SK-N-SH treated with all-trans-retinoic acid at 6 μM for 48 hours (cell line): ENCODE measurements around the gene COPE.
"Not testable (repeated sequence)": the region's sequence is repeated elsewhere in the genome, so short reads cannot be mapped to it uniquely, and the experiment has no call there.

Experiments used
- ATAC-seq: fragments of 200-7000 bp; cut with Tn5 transposase; 3 replicates; pipeline ENCODE4 v1.9.1; 2020; ENCODE audit warnings: mild to moderate bottlenecking, moderate library complexity
- ARNTL ChIP-seq: fragments of 450-650 bp; formaldehyde crosslinking; IDR thresholded peaks from 2 replicates; pipeline ENCODE4 v1.5.0; 2020; ENCODE audit warnings: low read depth, mild to moderate bottlenecking, moderate library complexity, borderline replicate concordance
- BACH2 ChIP-seq: fragments of 250-450 bp; sonication (Bioruptor Pico); IDR thresholded peaks from 2 replicates; pipeline ENCODE4 v1.9.0; 2021; ENCODE audit warnings: mild to moderate bottlenecking, borderline replicate concordance
- CREB5 ChIP-seq: fragments of 250-450 bp; sonication (Bioruptor Pico); IDR thresholded peaks from 2 replicates; pipeline ENCODE4 v1.5.1; 2020; ENCODE audit warnings: low read depth, mild to moderate bottlenecking, moderate library complexity
- CSDC2 ChIP-seq: fragments of 250-450 bp; sonication (Bioruptor Pico); IDR thresholded peaks from 2 replicates; pipeline ENCODE4 v1.5.0; 2020; ENCODE audit warnings: mild to moderate bottlenecking, moderate library complexity
- CSRNP3 ChIP-seq: fragments of 250-450 bp; sonication (Bioruptor Pico); IDR thresholded peaks from 2 replicates; pipeline ENCODE4 v1.5.1; 2021; ENCODE audit warnings: mild to moderate bottlenecking, moderate library complexity
- ESRRG ChIP-seq: fragments of 250-450 bp; sonication (Bioruptor Pico); IDR thresholded peaks from 2 replicates; pipeline ENCODE4 v1.6.1; 2021; ENCODE audit warnings: mild to moderate bottlenecking
- GLIS3 ChIP-seq: fragments of 250-450 bp; sonication (Bioruptor Pico); IDR thresholded peaks from 2 replicates; pipeline ENCODE4 v1.5.0; 2020; ENCODE audit warnings: mild to moderate bottlenecking, moderate library complexity
- ISL1 ChIP-seq: fragments of 250-450 bp; sonication (Bioruptor Pico); IDR thresholded peaks from 2 replicates; pipeline ENCODE4 v2.1.2; 2022; ENCODE audit warnings: mild to moderate bottlenecking, moderate library complexity
- OSR1 ChIP-seq: fragments of 250-450 bp; sonication (Bioruptor Pico); IDR thresholded peaks from 2 replicates; pipeline ENCODE4 v1.8.0; 2022; ENCODE audit warnings: moderate library complexity, mild to moderate bottlenecking, inconsistent platforms
- PATZ1 ChIP-seq: fragments of 250-450 bp; sonication (Bioruptor Pico); IDR thresholded peaks from 2 replicates; pipeline ENCODE4 v1.8.0; 2020; ENCODE audit warnings: mild to moderate bottlenecking, moderate library complexity, borderline replicate concordance
- POU6F1 ChIP-seq: fragments of 250-450 bp; sonication (Bioruptor Pico); IDR thresholded peaks from 2 replicates; pipeline ENCODE4 v1.8.0; 2021; ENCODE audit warnings: low read depth, mild to moderate bottlenecking, moderate library complexity, borderline replicate concordance
- RARB ChIP-seq: fragments of 250-450 bp; sonication (Bioruptor Pico); IDR thresholded peaks from 2 replicates; pipeline ENCODE4 v1.8.0; 2021; ENCODE audit warnings: mild to moderate bottlenecking, moderate library complexity
- TCF4 ChIP-seq: fragments of 250-450 bp; sonication (Bioruptor Pico); IDR thresholded peaks from 2 replicates; pipeline ENCODE4 v1.8.0; 2021; ENCODE audit warnings: mild to moderate bottlenecking, moderate library complexity, borderline replicate concordance
- TOX ChIP-seq: fragments of 250-450 bp; sonication (Bioruptor Pico); IDR thresholded peaks from 2 replicates; pipeline ENCODE4 v1.8.0; 2021; ENCODE audit warnings: mild to moderate bottlenecking, moderate library complexity, borderline replicate concordance
- ZC3H10 ChIP-seq: fragments of 250-450 bp; sonication (Bioruptor Pico); IDR thresholded peaks from 2 replicates; pipeline ENCODE4 v1.5.1; 2021; ENCODE audit warnings: mild to moderate bottlenecking, moderate library complexity
- ZFP3 ChIP-seq: fragments of 250-450 bp; sonication (Bioruptor Pico); IDR thresholded peaks from 2 replicates; pipeline ENCODE4 v1.5.0; 2020; ENCODE audit warnings: mild to moderate bottlenecking, moderate library complexity
- ZNF565 ChIP-seq: fragments of 450-650 bp; formaldehyde crosslinking; conservative IDR thresholded peaks from 2 replicates; pipeline ENCODE4 v1.5.0; 2020; ENCODE audit warnings: low read depth, mild to moderate bottlenecking, moderate library complexity
- ZNF8 ChIP-seq: fragments of 450-650 bp; formaldehyde crosslinking; IDR thresholded peaks from 2 replicates; pipeline ENCODE4 v1.5.0; 2020; ENCODE audit warnings: mild to moderate bottlenecking, moderate library complexity

The COPE gene

GRCh38 chr19:18919900-18920214, 670 bp upstream of the COPE start:
- no peak for TF ChIP-seq CREB5 (CRISPR knock-in tag)
- no peak for TF ChIP-seq ESRRG (CRISPR knock-in tag)
- TF ChIP-seq ISL1: no peak
- no peak for TF ChIP-seq ARNTL (CRISPR knock-in tag)
- TF ChIP-seq OSR1 (CRISPR knock-in tag): no peak
- TF ChIP-seq PATZ1 (CRISPR knock-in tag): no peak
- TF ChIP-seq, all 23 proteins: peak for 0
- ATAC-seq: no peak

- not testable (repeated sequence) for ATAC-seq
Observed at GRCh38 chr19:18917593-18917992, 1.6 kb downstream of the COPE start.

- no peak for ATAC-seq
- TF ChIP-seq ZC3H10 (CRISPR knock-in tag) (no peak), GLIS3 (CRISPR knock-in tag) (no peak)
Observed at GRCh38 chr19:18915639-18916038, 3.5 kb downstream of the COPE start.

- ATAC-seq: no peak
- TF ChIP-seq CREB5 (CRISPR knock-in tag) (no peak), ZNF8 (CRISPR knock-in tag) (no peak), PATZ1 (CRISPR knock-in tag) (no peak), TCF4 (CRISPR knock-in tag) (no peak), ZFP3 (CRISPR knock-in tag) (no peak), ZC3H10 (CRISPR knock-in tag) (no peak), TOX (CRISPR knock-in tag) (no peak), BACH2 (CRISPR knock-in tag) (no peak), ZNF565 (CRISPR knock-in tag) (no peak), RARB (CRISPR knock-in tag) (no peak), ISL1 (no peak), CSDC2 (CRISPR knock-in tag) (no peak)
Observed at GRCh38 chr19:18913466-18913865, 5.7 kb downstream of the COPE start.

- no peak for ATAC-seq
- no peak for TF ChIP-seq CREB5 (CRISPR knock-in tag)
- no peak for TF ChIP-seq ZNF8 (CRISPR knock-in tag)
- no peak for TF ChIP-seq CSRNP3
- no peak for TF ChIP-seq TCF4 (CRISPR knock-in tag)
- no peak for TF ChIP-seq ISL1
- TF ChIP-seq TOX (CRISPR knock-in tag): no peak
- TF ChIP-seq OSR1 (CRISPR knock-in tag): no peak
- no peak for TF ChIP-seq POU6F1 (CRISPR knock-in tag)
- no peak for TF ChIP-seq CSDC2 (CRISPR knock-in tag)
- no peak for TF ChIP-seq ZC3H10 (CRISPR knock-in tag)
- TF ChIP-seq ARNTL (CRISPR knock-in tag): no peak
Observed at GRCh38 chr19:18912933-18913332, 6.3 kb downstream of the COPE start.
